ENCODE results near the gene FAM110A.

Gene FAM110A

GRCh38 chr20:822651-823573 is 10.6 kb upstream of the FAM110A start:
- Histone ChIP-seq H3K9ac (no peak overlapping the region), H3K4me1 (ENCODE audit: low read depth, poor library complexity, severe bottlenecking) (peaks cover 44% of the 10 kb centered on the region), H3K27ac (no peak overlapping the region), H4K20me1 (ENCODE audit: insufficient read depth) (no peaks in the 10 kb centered on the region), H2AFZ (ENCODE audit: low read depth) (no peak overlapping the region), H3K79me2 (ENCODE audit: insufficient read depth, low read depth) (no peaks in the 10 kb centered on the region), H3K4me3 (IDR thresholded peaks at IDR 0.05; ENCODE audit: insufficient read depth, low read depth, low read length) (no peak overlapping the region), H3K36me3 (ENCODE audit: insufficient read depth) (no peaks in the 10 kb centered on the region), H3K27me3 (ENCODE audit: insufficient read depth, low read depth) (no peaks in the 10 kb centered on the region), H3K4me2 (no peak overlapping the region)
- no peak for TF ChIP-seq CTCF (conservative IDR thresholded peaks at IDR 0.05; ENCODE audit: low read depth, low read length)

- Histone ChIP-seq H3K27ac (no peak overlapping the region), H3K4me3 (IDR thresholded peaks at IDR 0.05; ENCODE audit: insufficient read depth, low read depth, low read length) (no peak overlapping the region), H4K20me1 (ENCODE audit: insufficient read depth) (no peaks in the 10 kb centered on the region), H3K4me2 (no peak overlapping the region), H3K36me3 (ENCODE audit: insufficient read depth) (no peaks in the 10 kb centered on the region), H3K9ac (no peak overlapping the region), H3K27me3 (ENCODE audit: insufficient read depth, low read depth) (no peaks in the 10 kb centered on the region), H2AFZ (ENCODE audit: low read depth) (no peak overlapping the region), H3K79me2 (ENCODE audit: insufficient read depth, low read depth) (no peaks in the 10 kb centered on the region), H3K4me1 (ENCODE audit: low read depth, poor library complexity, severe bottlenecking) (peaks cover 48% of the 10 kb centered on the region)
- no peak for TF ChIP-seq CTCF (conservative IDR thresholded peaks at IDR 0.05; ENCODE audit: low read depth, low read length)
Observed at GRCh38 chr20:823574-823902, 10.0 kb upstream of the FAM110A start.

GRCh38 chr20:824490-824889 is 9.0 kb upstream of the FAM110A start:
- H3K4me3 ChIP-seq (IDR thresholded peaks at IDR 0.05; ENCODE audit: insufficient read depth, low read depth, low read length), result no peak overlapping the region
- no peak overlapping the region for H2AFZ ChIP-seq (ENCODE audit: low read depth)
- no peak for TF ChIP-seq CTCF (conservative IDR thresholded peaks at IDR 0.05; ENCODE audit: low read depth, low read length)
- no peak overlapping the region for H3K4me2 ChIP-seq
- no peaks in the 10 kb centered on the region for H3K79me2 ChIP-seq (ENCODE audit: insufficient read depth, low read depth)
- H3K27me3 ChIP-seq (ENCODE audit: insufficient read depth, low read depth), result no peaks in the 10 kb centered on the region
- no peak overlapping the region for H3K9ac ChIP-seq
- H3K27ac ChIP-seq, result no peak overlapping the region
- H4K20me1 ChIP-seq (ENCODE audit: insufficient read depth), result no peaks in the 10 kb centered on the region
- H3K36me3 ChIP-seq (ENCODE audit: insufficient read depth), result no peaks in the 10 kb centered on the region
- H3K4me1 ChIP-seq (ENCODE audit: low read depth, poor library complexity, severe bottlenecking), result peaks cover 55% of the 10 kb centered on the region

- Histone ChIP-seq H3K4me2 (no peak overlapping the region), H3K9ac (no peak overlapping the region), H3K4me3 (IDR thresholded peaks at IDR 0.05; ENCODE audit: insufficient read depth, low read depth, low read length) (no peak overlapping the region), H4K20me1 (ENCODE audit: insufficient read depth) (no peaks in the 10 kb centered on the region), H3K4me1 (ENCODE audit: low read depth, poor library complexity, severe bottlenecking) (peaks cover 59% of the 10 kb centered on the region), H2AFZ (ENCODE audit: low read depth) (no peak overlapping the region), H3K27ac (no peak overlapping the region), H3K79me2 (ENCODE audit: insufficient read depth, low read depth) (no peaks in the 10 kb centered on the region), H3K36me3 (ENCODE audit: insufficient read depth) (no peaks in the 10 kb centered on the region), H3K27me3 (ENCODE audit: insufficient read depth, low read depth) (no peaks in the 10 kb centered on the region)
- TF ChIP-seq CTCF (conservative IDR thresholded peaks at IDR 0.05; ENCODE audit: low read depth, low read length), result no peak
Observed at GRCh38 chr20:824916-825315, 8.6 kb upstream of the FAM110A start.
